Ascending aorta (tissue), 2 donors: Measurements from ENCODE around the gene G6PC3. TPM values are rescaled to one million over a fixed set of nuclear protein-coding genes. Genes with fewer than 3 reads are reported as not detected.
"Not testable (repeated sequence)": the region's sequence is repeated elsewhere in the genome, so short reads cannot be mapped to it uniquely, and the experiment has no call there.

Source experiments
- DNase-seq, 2 donors: peaks; one replicate each; pipeline ENCODE4 v3.0.0-alpha.2; 2019; ENCODE audit warnings: low spot score in 2 of 2
- H3K27ac ChIP-seq, 2 donors: fragments of 200-600 bp; sonication (generic); one replicate each; pipeline ENCODE4 v1.5.1; 2016 to 2017; ENCODE audit warnings: mild to moderate bottlenecking in 1 of 2
- H3K27me3 ChIP-seq: fragments of 200-600 bp; sonication (generic); one replicate; pipeline ENCODE4 v1.5.1; 2017
- H3K36me3 ChIP-seq, 2 donors: fragments of 200-600 bp; sonication (generic); one replicate each; pipeline ENCODE4 v1.5.1; 2016
- H3K4me1 ChIP-seq, 2 donors: fragments of 200-600 bp; sonication (generic); one replicate each; pipeline ENCODE4 v1.5.1; 2016 to 2017; ENCODE audit warnings: mild to moderate bottlenecking in 1 of 2
- H3K4me3 ChIP-seq, 2 donors: fragments of 200-600 bp; sonication (generic); one replicate each; pipeline ENCODE4 v1.5.1; 2016 to 2017; ENCODE audit warnings: mild to moderate bottlenecking in 1 of 2
- H3K9me3 ChIP-seq, 2 donors: fragments of 200-600 bp; sonication (generic); one replicate each; pipeline ENCODE4 v1.5.1; 2016
- CTCF ChIP-seq, 3 experiments: fragments of 200-600 bp in 2 of 3; fragments of 450-650 bp in 1 of 3; sonication (generic) in 2 of 3; IDR thresholded peaks; one replicate each; pipeline ENCODE4 v1.5.1; 2016 to 2019; ENCODE audit warnings: antibody characterized with exemption in 3 of 3, mild to moderate bottlenecking in 1 of 3, moderate library complexity in 1 of 3
- intact Hi-C: fragments of 100-400 bp; cut with DNase I; formaldehyde crosslinking; loops from one replicate; pipeline ENCODE4 v1.15.1; 2023
- total RNA-seq: library from RNA; depleted of rRNA; stranded (reverse); fragments of >200 nt; gene quantifications from one replicate; pipeline ENCODE4 v1.1.0, GENCODE V29; 2016

The G6PC3 gene
- total RNA-seq, 1 donor from 2014 or later, result 111 TPM

- no peak for TF ChIP-seq CTCF (IDR thresholded peaks at IDR 0.05)
- Histone ChIP-seq H3K36me3 (peaks cover 18 to 35% of the 10 kb centered on the region in 2 donors), H3K9me3 (no peaks in the 10 kb centered on the region), H3K27ac (peak overlapping the region in 1 of 2 donors; percentile 97), H3K4me1 (peaks cover 12 to 44% of the 10 kb centered on the region in 2 donors), H3K4me3 (no peak overlapping the region), H3K27me3 (no peaks in the 10 kb centered on the region)
- intact Hi-C loops, result no loop called here
- no peak for DNase-seq
Observed at GRCh38 chr17:44119062-44119461, 48.5 kb downstream of the G6PC3 start.

GRCh38 chr17:44119798-44120197 lies 49.3 kb downstream of the G6PC3 start:
- H3K36me3 ChIP-seq, result peaks cover 16 to 27% of the 10 kb centered on the region in 2 donors
- H3K9me3 ChIP-seq, result no peaks in the 10 kb centered on the region
- H3K27me3 ChIP-seq, result no peaks in the 10 kb centered on the region
- no peak for TF ChIP-seq CTCF (IDR thresholded peaks at IDR 0.05)
- no peak overlapping the region for H3K4me3 ChIP-seq
- peaks cover 18 to 41% of the 10 kb centered on the region in 2 donors for H3K4me1 ChIP-seq
- H3K27ac ChIP-seq, result peak overlapping the region in 1 of 2 donors; percentile 97
- intact Hi-C loops, result loop anchor here (5.0 kb wide), 3 partner anchors 32 to 112 kb away; partner anchors contain the start of gene TMUB2
- DNase-seq, result no peak

GRCh38 chr17:44120281-44120680 lies 49.7 kb downstream of the G6PC3 start:
- H3K27ac ChIP-seq, result peak overlapping the region; percentile 97 to 99
- H3K4me1 ChIP-seq, result peaks cover 18 to 41% of the 10 kb centered on the region in 2 donors
- not testable (repeated sequence) for H3K27me3 ChIP-seq, H3K9me3 ChIP-seq, H3K4me3 ChIP-seq, DNase-seq
- intact Hi-C loops, result loop anchor here (5.0 kb wide), 3 partner anchors 33 to 113 kb away; partner anchors contain the start of gene TMUB2
- peaks cover 16 to 22% of the 10 kb centered on the region in 2 donors for H3K36me3 ChIP-seq

DNA sequence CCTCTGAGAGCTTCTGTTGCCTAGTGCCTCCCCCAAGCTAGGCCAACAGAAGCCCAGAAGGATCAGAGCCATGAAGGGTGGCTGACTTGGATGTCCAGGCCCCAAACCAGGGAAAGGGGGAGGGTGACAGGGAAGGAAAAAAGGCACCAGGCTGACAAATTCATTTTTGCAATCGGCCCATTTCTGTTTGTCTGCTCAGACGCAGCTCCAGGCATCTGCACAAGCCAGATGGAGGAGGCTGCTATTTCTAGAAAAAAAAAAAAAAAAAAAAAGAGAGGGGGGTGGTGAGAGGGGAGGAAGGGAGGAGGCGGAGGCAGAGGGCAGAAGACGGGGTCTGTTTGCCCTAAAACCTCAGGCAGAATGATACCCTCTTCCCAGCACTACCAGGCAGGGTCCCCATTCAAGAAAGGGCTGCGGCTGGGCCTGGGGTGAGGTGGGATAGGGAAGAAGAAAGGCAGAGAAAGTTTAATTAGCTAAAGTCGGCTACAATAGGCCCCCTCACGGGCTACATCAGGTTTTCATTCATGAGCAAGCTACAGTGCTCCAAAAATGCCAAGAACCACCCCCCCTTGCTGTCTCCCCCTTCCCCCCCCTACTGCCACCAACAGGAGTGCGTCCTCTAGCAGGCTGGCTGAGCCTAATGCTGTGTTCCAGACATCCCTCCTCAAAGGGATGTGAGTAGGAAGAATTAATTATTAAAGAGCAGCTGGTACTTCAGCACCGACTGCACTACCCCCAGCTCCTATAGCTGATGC lies 50.5 kb downstream of the G6PC3 start:
- Histone ChIP-seq H3K4me3 (peak overlapping the region; percentile 99 to 100), H3K4me1 (peaks cover 18 to 41% of the 10 kb centered on the region in 2 donors), H3K27ac (peak overlapping the region; percentile 97 to 99), H3K9me3 (no peaks in the 10 kb centered on the region), H3K36me3 (peaks cover 15% of the 10 kb centered on the region in 2 donors), H3K27me3 (no peaks in the 10 kb centered on the region)
- no peak for TF ChIP-seq CTCF (IDR thresholded peaks at IDR 0.05)
- intact Hi-C loops, result loop anchor here (5.0 kb wide), 3 partner anchors 34 to 114 kb away; partner anchors contain the start of gene TMUB2
- DNase-seq, result no peak

DNA sequence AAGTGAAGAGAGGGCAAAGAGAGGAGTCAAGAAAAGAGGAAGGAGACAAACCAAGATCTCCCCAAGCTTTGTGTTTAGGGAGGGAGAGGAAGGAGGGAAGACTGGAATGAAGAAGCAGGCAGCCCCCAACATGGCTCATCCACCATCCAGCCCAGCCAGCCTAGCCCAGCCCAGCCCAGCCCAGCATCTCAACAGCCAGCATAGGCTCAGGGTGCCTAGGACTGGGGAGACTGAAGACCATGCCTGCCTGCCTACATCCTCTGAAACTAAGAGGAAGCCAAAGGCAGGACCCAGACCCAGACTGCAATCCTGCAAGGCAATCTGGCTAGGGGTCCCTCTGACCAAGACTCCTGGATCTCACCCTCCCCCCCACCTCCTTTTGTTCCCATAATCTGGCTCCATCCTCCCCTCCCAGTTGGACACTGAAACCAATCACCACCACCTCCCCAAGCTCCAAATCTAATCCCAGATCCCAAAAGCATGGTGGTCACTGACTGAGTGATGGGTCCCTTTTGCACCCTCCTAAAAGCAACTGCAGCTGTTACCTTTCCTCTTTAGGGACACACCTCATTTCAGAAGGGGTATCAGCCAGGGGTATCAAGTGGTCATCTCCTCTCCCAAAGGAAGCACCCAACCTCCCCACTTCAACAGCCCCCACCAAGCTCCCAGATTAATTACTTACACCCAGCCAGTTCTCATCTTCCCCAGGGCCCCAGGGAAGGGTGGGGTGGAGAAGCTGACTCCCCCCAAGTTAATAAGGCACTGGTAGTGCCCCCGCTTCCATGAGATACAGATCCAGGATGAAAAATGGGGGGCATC lies 51.7 kb downstream of the G6PC3 start:
- H3K9me3 ChIP-seq, result no peaks in the 10 kb centered on the region
- H3K4me1 ChIP-seq, result peaks cover 18 to 41% of the 10 kb centered on the region in 2 donors
- H3K36me3 ChIP-seq, result peaks cover 3% of the 10 kb centered on the region in 2 donors
- peak overlapping the region; percentile 97 to 99 for H3K27ac ChIP-seq
- no peak for TF ChIP-seq CTCF (IDR thresholded peaks at IDR 0.05)
- no peaks in the 10 kb centered on the region for H3K27me3 ChIP-seq
- peak overlapping the region; percentile 99 to 100 for H3K4me3 ChIP-seq
- intact Hi-C loops, result loop anchor here (2.0 to 5.0 kb wide), 4 partner anchors 35 to 115 kb away; partner anchors contain the start of genes ASB16 and TMUB2
- no peak for DNase-seq
